OCI-LY3 (cell line): Measurements from ENCODE around the gene PIK3C3.

ENCODE experiments used
- EZH2phosphoT487 ChIP-seq: fragments of 200-600 bp; shearing (Covaris generic); IDR thresholded peaks from 2 replicates; pipeline ENCODE4 v1.6.1; 2018; ENCODE audit warnings: antibody characterized with exemption, mixed run types, low read depth
- TF ChIP-seq, protein P1 (sequence below): fragments of 200-600, 300-600 bp; sonication (generic); IDR thresholded peaks from 2 replicates; pipeline ENCODE4 v1.5.1; 2014; ENCODE audit warnings: antibody characterized with exemption, low read length, low read depth

DNA sequence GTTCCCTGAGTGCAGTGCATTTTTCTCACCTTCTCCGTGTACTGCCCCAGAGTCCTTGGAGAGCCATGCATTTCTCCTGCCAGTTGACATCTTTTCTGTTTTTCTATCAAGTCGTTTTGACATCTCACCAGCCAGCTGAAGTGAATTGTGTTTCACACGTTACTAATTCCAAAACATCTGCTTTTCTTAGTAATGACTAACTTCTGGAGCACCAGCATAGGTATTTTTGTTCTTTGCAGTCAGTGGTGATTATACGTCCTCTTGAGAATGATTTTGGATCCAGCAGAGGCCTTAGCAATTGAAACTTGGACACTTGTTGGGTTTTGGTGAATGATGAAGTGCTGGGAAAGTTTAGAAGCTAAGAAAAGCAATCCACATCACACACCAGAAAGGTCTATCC lies 112.5 kb downstream of the PIK3C3 start:
- TF ChIP-seq, protein P1, sequence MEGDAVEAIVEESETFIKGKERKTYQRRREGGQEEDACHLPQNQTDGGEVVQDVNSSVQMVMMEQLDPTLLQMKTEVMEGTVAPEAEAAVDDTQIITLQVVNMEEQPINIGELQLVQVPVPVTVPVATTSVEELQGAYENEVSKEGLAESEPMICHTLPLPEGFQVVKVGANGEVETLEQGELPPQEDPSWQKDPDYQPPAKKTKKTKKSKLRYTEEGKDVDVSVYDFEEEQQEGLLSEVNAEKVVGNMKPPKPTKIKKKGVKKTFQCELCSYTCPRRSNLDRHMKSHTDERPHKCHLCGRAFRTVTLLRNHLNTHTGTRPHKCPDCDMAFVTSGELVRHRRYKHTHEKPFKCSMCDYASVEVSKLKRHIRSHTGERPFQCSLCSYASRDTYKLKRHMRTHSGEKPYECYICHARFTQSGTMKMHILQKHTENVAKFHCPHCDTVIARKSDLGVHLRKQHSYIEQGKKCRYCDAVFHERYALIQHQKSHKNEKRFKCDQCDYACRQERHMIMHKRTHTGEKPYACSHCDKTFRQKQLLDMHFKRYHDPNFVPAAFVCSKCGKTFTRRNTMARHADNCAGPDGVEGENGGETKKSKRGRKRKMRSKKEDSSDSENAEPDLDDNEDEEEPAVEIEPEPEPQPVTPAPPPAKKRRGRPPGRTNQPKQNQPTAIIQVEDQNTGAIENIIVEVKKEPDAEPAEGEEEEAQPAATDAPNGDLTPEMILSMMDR: no peak
- no peak for TF ChIP-seq EZH2phosphoT487
